ENCODE data around the gene ZNF484.
A peak's percentile ranks its signal among the peaks of the same experiment; 100 is the strongest.
"Not testable (repeated sequence)": the region's sequence is repeated elsewhere in the genome, so short reads cannot be mapped to it uniquely, and the experiment has no call there.

ZNF484 gene

DNA sequence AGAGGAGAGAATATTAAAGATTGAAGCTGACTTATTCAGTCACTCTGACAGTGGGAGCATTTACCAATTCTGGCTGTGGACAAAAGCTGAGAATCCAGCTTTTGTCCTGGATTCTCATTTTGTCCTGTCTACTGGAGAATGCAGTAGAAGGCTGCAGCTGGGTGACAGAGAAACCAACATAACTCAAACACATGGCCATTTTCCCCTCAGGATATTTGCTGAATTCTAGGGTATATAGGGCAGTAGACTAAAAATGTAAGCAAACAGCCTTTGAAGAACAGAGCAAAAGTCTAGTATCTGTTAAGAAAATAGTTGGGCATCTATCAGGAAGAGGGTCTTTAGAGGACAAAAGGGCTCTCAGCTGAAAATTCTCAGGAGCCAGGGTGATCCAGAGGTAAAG, 20.6 kb downstream of the ZNF484 start:
- DNase-seq, result no peak

DNA sequence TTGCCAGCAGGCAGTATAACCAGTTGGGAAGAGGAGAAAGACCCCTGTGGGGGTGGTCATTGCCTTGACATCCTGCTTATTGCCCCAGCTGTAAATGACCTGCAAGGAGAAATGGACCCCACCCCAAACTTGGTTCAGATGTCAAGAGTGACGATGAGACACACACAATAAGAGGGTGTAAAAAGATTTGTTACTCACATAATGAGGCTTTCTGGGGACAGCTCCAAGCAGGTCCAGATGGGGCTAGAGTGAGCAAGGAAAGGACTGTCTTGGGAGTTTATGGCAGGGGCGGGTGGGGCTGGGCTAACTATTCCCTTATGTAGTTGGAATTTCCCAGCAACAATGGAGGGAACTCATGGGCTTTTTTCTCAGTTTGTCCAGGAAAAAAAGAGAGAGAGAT, 24.1 kb downstream of the ZNF484 start:
- DNase-seq, result no peak

DNA sequence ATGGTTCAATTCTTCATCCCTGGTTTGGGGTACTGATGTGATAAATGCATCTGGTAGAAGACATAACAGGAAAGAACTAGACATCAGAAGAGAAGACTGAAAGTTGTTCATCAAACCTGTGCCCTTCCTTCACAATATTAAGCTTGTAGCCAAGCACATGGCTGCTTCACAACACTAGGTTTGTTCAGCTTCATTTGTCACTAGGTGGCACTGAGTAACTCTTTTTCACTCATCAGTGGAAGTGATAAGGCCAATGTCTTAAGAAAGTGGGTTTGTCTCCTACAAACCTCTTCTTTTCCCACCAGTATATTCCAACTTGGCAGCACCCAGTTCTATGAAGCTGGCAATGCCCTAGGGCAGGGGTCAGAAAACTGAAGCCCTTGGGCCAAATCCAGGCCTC, 26.9 kb downstream of the ZNF484 start:
- no peak for DNase-seq

DNA sequence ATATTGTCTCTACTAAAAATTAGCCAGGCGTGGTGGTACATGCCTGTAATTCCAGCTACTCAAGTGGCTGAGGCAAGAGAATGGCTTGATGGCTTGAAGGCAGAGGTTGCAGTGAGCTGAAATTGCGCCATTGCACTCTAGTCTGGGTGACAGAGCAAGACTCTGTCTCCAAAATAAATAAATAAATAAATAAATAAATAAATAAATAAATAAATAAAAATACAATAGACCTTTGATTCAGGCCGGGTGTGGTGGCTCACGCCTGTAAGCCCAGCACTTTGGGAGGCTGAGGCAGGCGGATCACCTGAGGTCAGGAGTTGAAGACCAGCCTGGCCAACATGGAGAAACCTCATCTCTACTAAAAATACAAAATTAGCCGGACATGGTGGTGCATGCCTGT, 29.1 kb downstream of the ZNF484 start:
- not testable (repeated sequence) for DNase-seq

DNA sequence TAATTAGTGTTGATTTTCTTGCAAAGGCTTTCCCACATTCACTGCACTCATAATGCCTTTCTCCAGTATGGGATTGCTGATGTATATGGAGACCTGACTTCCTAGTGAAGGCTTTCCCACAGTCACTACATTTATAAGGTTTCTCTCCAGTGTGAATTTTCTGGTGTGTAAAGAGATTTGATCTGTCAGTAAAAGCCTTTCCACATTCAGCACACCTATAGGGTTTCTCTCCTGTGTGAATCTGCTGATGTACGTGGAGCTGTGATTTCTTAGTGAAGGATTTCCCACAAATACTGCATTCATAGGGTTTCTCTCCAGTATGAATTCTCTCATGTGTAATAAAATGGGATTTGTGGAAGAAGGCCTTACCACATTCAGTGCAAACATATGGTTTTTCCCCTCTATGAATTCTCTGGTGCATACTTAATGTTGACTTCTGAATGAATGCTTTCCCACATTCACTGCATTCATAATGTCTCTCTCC, 31.1 kb downstream of the ZNF484 start:
- no peak for DNase-seq

DNA sequence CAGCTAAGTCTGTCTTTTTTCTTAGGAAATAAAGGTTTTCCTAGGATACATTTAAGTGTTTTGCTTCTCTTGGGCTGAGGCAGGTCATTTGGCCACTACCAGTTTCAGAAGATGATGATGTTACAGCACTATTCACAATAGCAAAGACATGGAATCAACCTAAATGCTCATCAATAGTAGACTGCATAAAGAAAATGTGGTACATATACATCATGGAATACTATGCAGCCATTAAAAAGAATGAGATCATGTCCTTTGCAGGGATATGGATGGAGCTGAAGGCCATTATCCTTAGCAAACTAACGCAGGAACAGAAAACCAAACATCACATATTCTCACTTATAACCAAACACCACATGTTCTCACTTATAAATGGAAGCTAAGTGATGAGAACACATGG, 39.4 kb downstream of the ZNF484 start:
- DNase-seq, result not testable (repeated sequence)

DNA sequence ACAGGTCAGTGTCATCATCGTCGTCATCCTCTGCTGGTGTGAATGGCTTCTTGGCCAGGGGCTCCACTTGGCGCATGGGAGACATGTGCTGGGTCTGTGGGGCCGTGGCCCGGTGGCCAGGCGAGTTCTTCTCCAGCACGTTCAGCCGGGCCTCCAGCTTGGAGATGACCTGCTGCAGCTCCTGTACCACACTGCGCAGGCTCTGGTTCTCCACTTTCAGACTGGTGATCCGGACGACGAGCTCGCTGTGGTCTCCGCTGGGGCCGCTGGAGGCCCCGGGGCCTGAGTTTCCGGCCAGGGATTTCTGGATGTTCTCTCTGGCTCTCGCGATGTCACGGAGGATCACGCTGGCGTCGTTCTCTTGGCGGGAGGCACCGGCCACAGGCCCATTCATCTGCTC, 40.6 kb downstream of the ZNF484 start:
- DNase-seq, result no peak

DNA sequence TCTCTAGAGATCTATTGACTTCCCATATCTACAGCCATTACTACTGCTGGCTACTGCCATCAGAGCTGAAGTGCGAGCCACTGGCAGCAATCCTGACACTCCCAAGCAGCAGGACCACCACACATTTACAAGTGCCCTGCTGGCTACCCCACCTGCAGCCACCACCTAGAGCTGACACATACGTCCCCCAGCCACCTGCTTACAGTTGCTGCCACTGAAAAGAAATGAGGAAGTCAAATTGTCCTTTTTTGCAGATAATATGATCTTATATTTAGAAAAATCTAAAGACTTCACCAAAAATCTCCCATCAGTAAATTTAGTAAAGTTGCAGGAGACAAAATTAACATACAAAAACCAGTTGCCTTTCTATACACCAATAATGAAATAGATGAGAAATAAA, 48.4 kb downstream of the ZNF484 start:
- no peak for DNase-seq

DNA sequence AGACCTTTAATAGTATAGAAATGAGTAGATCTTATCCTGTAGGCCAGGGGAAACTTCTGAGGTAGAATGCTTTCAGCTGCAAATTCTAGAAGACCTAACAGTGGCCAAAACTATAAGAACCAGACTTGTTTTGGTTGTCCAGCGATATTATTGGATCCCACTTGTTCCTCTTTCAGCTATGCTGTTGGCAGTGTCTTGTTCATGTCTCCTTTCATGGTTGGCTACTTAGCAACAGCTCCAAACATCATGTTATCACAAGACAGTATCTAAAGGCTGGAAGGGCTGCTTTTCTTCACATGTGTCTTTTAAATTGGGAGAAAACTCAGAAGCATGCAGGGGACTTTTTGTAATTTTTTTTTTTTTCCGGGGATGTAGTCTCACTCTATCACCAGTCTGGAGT, 52.8 kb downstream of the ZNF484 start:
- not testable (repeated sequence) for DNase-seq

DNA sequence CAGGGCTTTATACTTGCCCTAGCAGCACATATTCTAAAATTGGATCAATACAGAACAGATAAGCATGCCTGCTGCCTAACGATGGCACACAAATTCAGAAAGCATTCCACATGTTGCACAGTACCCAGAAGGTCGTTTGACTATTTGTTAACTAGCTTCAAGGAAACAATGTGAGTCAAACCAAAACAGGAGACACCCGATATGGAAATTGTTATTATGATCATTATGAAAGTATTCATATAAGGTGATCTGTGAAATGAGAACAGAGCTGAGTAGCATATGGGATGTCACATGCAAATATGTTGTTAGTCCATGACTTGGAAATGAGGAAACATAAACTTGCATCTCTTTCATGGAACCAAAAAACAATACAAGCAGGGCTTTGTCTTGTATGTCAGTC, 56.9 kb downstream of the ZNF484 start:
- DNase-seq, result no peak

DNA sequence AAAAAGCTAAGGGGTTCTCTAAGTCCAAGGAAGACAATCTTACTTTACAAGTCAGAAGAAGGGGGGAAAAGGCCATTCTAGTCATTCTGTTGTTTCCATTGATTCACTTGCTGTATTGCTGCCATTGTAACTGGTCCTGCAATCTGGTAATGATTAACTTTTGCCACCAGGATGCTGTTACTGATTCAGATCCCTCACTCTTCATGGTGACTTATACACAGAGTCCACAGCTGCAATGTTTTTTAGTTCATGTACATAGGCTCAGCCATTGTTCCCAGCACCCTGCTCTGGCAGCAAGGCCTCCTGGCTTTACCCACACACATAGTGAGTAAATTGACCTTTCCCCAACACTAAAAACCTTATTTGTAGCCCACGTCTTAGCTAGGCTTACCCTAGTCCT, 57.9 kb downstream of the ZNF484 start:
- not testable (repeated sequence) for DNase-seq

DNA sequence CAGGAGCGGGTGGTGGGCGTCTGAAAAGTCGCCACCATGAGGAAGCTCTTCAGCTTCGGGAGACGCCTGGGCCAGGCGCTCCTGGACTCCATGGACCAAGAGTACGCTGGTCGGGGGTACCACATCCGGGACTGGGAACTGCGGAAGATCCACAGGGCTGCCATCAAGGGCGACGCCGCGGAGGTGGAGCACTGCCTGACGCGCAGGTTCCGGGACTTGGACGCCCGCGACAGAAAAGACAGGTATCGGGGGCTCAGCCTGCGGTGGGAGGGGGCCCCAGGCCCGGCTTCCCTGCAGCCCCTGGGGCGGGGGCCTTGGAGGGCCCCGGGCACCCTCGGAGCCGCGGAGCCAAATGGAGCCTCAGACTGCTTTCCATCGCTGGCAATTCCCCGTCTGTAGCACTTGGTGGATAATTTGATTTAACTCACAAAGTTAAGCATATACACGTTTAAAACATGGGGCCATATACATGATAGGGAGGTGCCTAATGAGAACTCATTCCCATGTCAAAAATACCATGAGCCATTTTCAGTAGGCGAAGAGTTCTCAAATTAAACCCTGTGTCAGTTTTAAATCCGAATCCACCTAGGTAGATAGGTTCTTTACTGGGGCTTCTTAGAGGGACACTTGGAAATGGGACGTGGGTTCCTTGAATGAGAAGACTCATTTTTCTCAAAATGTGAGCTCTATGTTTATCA, 68.1 kb downstream of the ZNF484 start:
- DNase-seq, result not testable (repeated sequence)

DNA sequence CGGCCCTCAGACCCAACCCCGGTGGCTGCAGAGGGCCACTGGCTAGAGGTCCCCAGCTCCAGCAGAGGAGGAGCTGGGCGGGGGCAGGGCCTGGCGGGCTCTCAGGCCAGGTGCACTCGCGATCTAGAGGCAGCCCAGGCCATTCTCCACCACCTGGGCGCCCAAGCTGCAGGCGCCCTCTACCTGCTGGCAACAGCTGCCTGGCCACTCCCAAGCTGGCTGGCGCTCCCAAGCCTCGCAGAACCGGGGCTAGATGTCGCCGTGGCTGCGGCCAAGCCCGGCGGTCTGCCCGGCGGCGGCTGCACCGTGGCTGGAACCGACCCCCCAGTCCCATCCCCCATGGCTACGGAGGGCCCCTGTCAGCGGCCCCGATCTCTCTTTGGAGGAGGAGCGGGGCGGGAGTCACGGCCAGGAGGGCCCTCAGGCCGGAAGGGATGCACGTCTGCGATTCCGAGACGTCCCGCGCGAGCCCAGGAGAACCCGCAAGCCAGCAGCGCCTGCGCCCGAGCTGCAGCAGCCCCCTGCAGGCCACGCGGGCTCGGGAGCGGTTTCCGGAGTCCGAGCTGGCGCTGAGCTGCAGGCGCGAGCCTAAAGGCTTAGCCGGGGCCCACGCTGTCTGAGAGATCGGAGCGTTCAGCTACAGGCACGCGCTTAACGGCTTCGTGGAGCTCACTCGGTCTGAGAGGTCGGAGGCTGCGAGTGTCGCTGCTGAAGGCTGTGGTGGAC, 68.9 kb downstream of the ZNF484 start:
- peak; percentile 21 for DNase-seq

DNA sequence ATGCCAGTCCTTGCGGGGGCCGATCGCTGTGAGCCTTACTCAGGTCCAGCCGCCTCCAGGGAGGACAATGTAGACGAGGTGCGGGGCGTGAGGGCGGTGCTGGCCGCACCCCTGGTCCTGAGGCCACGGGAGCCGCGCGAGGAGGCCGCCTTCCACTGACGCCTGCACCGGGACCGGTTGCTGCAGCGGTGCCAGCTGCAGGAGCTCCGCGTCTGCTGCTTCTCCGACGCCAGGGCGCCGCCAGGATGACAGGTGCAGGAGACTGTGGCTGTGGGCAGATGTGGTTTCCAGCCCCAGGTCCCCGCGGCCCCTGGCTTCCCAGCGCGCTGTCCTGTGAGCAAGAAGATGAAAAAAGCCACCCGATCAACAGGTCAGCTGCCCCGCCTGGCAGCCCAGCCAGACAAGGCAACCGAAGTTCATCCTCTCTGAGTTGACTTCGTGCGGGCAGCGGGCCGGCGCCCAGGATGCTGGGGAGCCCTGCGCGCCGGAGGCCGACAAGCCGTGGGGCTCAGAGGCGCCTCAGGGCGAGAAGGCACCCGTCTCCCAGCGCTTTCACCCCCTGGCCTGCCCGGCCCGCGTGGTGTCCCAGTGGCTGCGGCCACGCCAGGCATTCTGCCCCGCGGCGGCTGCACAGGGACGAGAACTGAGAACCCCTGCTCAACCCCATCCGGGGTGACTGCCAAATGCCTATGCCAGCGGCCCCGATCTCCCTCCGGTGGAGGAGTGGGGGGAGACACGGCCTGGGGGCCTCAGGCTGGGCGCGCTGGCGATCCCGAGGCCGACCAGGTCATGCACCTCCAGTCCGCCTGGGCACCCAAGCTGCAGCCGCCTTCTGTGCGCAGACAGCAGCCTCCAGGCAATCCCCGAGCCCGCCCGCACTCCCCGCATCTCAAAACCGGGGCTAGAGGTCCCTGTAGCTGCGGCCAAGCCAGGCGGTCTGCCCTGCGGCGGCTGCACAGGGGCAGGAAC, 69.8 kb downstream of the ZNF484 start:
- DNase-seq, result no peak

DNA sequence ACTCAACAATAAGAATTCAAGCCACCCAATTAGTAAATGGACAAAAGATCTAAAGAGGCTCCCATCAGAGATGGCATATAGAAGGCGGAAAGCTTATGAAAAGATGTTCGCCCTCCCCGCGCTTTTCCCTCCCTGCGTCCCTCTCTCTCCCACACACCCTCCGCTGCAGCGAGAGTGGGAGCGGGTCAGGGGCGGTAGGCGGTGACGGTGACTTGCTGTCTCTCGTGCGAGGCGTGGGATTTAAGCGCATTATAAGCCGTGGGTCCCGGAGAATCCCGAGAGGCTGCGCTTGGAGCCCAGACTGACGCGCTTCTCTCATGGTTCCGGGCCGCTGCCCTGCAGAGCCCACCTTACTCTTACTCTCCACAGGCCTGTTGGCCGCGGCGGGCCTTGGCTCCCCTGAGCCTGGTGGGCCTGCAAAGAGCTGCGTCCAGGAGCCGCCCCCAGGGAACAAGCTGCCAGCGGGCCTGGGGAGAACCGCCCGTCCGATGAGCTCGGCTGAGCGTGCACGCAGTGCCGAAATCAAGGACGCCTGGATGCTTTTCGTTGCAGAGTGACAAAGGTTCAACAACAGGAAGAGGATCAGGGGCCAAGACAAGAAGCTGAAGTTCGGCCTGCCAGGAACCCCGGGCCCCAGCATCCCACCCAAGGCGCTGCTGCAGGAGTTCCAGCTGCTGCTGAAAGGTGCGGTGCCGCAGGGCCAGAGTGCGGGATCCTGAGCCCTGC, 70.6 kb downstream of the ZNF484 start:
- peak; percentile 13 for DNase-seq

DNA sequence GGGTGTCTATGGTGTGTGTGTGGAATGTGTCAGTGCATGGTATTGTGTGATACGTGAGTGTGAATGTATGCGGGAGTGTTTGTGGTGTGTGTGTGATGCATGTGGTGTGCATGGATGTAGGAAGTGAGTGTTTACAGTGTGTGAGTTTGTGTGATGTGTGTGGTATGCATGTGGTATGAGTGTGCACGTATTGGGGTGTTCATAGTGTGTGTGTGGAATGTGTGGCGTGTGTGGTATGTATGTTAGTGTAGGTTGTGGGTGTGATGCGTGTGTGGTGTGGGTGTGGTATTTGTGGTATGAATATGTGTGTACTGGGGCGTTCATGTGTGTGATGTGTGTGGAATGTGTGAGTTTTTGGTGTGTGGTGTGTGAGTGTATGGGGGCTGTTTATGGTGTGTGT, 73.1 kb downstream of the ZNF484 start:
- DNase-seq, result no peak

DNA sequence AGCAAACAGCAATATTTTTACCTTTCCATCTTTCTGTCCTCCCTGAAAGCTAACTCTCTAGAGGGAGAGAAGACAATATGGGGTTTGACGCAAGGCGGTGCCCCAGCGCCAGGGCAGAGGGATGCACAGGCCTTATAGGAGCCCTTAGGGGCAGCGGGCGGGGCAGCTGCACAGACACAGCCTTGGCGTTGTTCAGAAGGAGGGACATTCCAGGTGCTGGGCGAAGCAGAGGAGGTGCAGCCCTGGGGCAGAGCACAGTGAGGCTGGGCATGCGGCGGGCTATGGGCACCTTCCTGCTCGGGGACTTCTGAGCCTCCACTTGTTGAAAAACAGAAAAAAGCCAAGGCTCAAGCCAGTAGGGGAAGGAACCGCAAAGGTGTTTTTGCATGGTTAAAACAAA, 79.5 kb downstream of the ZNF484 start:
- DNase-seq, result no peak

DNA sequence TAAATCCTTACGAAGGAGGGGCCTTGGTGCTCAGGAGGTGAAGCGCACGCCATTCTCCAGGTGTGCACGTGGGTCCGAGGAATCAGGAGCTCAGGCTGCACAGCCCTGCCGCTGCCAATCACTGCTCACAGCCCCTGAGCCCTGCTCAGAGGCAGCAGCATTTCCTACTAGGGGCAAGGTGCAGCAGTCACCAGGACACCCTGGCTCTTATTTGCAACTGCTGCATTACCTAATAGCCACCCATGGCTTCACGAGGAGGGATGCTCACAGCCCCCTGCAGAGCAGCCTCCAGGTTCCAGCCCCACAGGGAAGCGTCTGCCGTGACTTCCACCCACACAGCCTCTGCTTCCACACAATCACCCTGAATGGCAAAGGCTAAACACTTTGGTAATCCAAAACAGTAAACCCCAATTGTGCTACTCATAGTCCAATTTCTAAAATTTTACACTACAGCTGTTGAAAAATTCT, 81.5 kb downstream of the ZNF484 start:
- DNase-seq, result not testable (repeated sequence)

DNA sequence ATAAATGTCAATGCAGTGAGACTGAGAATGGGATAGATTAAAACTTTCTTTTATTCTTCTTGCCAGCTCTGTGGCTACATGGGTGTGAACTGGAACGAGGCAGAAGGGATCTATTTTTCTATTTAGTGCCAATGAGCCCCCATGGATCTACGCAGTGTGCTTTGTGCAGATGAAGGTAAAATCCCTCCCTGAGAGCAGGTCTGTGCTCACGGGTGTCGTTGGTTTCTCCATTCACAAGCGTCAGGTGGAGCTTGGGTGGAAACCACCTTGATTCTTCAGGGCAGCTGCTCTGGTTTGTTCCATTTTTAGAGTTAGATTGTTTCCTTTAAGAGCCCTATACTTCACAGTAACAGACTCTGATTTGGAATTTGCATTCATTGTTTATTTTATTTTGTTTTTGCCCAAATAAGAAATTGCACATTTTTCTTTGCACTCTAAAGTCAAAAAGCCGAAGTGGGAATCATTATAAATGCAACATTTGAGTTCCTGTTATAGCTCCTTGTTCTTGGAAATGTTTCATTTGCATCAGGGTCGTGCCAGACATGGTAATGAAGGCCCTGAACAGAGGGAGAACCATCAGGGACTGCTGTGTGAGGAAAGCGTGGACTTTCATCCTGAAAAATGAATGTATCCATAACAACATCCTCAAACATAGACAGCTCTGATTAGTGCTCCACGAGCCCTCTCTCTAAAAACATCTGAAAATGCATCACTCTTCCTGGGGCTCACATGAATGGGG, 82.1 kb downstream of the ZNF484 start:
- no peak for DNase-seq

Data from DMS79 treated with DMSO at 0.1 percent for 48 hours (cell line).